ENCODE results near the gene KCNB1. TPM values are rescaled to one million over a fixed set of nuclear protein-coding genes. Genes with fewer than 3 reads are reported as not detected.

KCNB1 gene
- total and polyA plus RNA-seq, 4 donors, result under 0.01 to 3.4 (median 1.4) TPM

DNA sequence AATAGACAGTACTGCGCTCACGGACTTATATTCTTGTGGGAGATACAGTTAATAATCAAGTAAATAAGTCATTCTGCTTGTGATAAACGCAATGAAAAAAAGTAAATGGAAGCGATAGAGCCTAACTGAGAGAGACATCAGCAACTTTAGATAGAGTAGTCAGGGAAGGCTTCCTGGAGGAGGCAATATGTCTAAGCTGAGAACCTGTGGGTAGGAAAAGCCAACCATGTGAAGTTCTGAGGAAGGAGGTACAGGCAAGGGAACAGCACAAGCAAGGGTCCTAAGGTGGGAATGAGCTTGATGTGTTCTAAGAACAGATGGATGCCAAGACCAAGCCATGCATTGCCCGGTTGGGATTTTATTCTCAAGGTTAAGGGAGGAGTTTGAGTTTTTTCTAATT, 7.2 kb upstream of the KCNB1 start:
- Histone ChIP-seq H3K4me3 (ENCODE audit: low read depth in 1 of 3, low read length in 3 of 3) (no peak overlapping the region), H3K9ac (ENCODE audit: low read depth in 1 of 2, low read length in 2 of 2) (no peak overlapping the region), H3K36me3 (ENCODE audit: control insufficient read depth in 4 of 4, insufficient read depth in 3 of 4, low read depth in 1 of 4, low read length in 3 of 4) (no peaks in the 10 kb centered on the region), H3K4me1 (ENCODE audit: control insufficient read depth in 4 of 4, insufficient read depth in 4 of 4, low read length in 3 of 4) (peaks cover 0 to 3% (median 0%) of the 10 kb centered on the region in 4 donors), H3K27me3 (ENCODE audit: control insufficient read depth in 4 of 4, insufficient read depth in 4 of 4, low read length in 3 of 4) (no peaks in the 10 kb centered on the region), H3K9me3 (ENCODE audit: control insufficient read depth in 4 of 4, low read length in 3 of 4) (no peaks in the 10 kb centered on the region), H3K27ac (ENCODE audit: low read depth in 1 of 2, low read length in 2 of 2) (no peak overlapping the region)
- no peak for DNase-seq (ENCODE audit: low spot score)
- WGBS, result 89% methylated on average over 5 of the region's 5 CpGs
- TF ChIP-seq EGR1 (IDR thresholded peaks at IDR 0.05; ENCODE audit: low read depth in 2 of 2), result no peak
- TF ChIP-seq ZBTB33 (IDR thresholded peaks at IDR 0.05), result no peak
- TF ChIP-seq HNF4G (IDR thresholded peaks at IDR 0.05), result no peak
- TF ChIP-seq FOXA2 (IDR thresholded peaks at IDR 0.05), result no peak
- no peak for TF ChIP-seq TAF1 (conservative IDR thresholded peaks at IDR 0.05)
- no peak for TF ChIP-seq GABPA (IDR thresholded peaks at IDR 0.05 in 1 of 2, conservative IDR thresholded peaks at IDR 0.05 in 1 of 2)
- TF ChIP-seq FOXA1 (IDR thresholded peaks at IDR 0.05), result no peak
- no peak for TF ChIP-seq MAX (IDR thresholded peaks at IDR 0.05)
- TF ChIP-seq NR2F2 (IDR thresholded peaks at IDR 0.05), result no peak

- Histone ChIP-seq H3K27me3 (ENCODE audit: control insufficient read depth in 4 of 4, insufficient read depth in 4 of 4, low read length in 3 of 4) (no peaks in the 10 kb centered on the region), H3K4me3 (ENCODE audit: low read depth in 1 of 3, low read length in 3 of 3) (no peak overlapping the region), H3K27ac (ENCODE audit: low read depth in 1 of 2, low read length in 2 of 2) (no peak overlapping the region), H3K9ac (ENCODE audit: low read depth in 1 of 2, low read length in 2 of 2) (no peak overlapping the region), H3K9me3 (ENCODE audit: control insufficient read depth in 4 of 4, low read length in 3 of 4) (no peaks in the 10 kb centered on the region), H3K4me1 (ENCODE audit: control insufficient read depth in 4 of 4, insufficient read depth in 4 of 4, low read length in 3 of 4) (peaks cover 3 to 30% (median 9%) of the 10 kb centered on the region in 4 donors), H3K36me3 (ENCODE audit: control insufficient read depth in 4 of 4, insufficient read depth in 3 of 4, low read depth in 1 of 4, low read length in 3 of 4) (no peaks in the 10 kb centered on the region)
- no peak for DNase-seq (ENCODE audit: low spot score)
- no peak for TF ChIP-seq RAD21 (IDR thresholded peaks at IDR 0.05)
- TF ChIP-seq, protein P1, sequence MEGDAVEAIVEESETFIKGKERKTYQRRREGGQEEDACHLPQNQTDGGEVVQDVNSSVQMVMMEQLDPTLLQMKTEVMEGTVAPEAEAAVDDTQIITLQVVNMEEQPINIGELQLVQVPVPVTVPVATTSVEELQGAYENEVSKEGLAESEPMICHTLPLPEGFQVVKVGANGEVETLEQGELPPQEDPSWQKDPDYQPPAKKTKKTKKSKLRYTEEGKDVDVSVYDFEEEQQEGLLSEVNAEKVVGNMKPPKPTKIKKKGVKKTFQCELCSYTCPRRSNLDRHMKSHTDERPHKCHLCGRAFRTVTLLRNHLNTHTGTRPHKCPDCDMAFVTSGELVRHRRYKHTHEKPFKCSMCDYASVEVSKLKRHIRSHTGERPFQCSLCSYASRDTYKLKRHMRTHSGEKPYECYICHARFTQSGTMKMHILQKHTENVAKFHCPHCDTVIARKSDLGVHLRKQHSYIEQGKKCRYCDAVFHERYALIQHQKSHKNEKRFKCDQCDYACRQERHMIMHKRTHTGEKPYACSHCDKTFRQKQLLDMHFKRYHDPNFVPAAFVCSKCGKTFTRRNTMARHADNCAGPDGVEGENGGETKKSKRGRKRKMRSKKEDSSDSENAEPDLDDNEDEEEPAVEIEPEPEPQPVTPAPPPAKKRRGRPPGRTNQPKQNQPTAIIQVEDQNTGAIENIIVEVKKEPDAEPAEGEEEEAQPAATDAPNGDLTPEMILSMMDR (IDR thresholded peaks at IDR 0.05; ENCODE audit: low read depth, low read length, missing input control), result no peak
- no peak for TF ChIP-seq NR2F2 (IDR thresholded peaks at IDR 0.05)
- TF ChIP-seq, protein P2, sequence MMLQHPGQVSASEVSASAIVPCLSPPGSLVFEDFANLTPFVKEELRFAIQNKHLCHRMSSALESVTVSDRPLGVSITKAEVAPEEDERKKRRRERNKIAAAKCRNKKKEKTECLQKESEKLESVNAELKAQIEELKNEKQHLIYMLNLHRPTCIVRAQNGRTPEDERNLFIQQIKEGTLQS (IDR thresholded peaks at IDR 0.05), result no peak
- TF ChIP-seq ZBTB33 (IDR thresholded peaks at IDR 0.05), result no peak
- TF ChIP-seq REST (IDR thresholded peaks at IDR 0.05), result no peak
- TF ChIP-seq TAF1 (conservative IDR thresholded peaks at IDR 0.05), result no peak
- no peak for TF ChIP-seq SP1 (IDR thresholded peaks at IDR 0.05)
- no peak for TF ChIP-seq FOXA2 (IDR thresholded peaks at IDR 0.05)
- TF ChIP-seq YY1 (IDR thresholded peaks at IDR 0.05), result no peak
- no peak for TF ChIP-seq GABPA (IDR thresholded peaks at IDR 0.05 in 1 of 2, conservative IDR thresholded peaks at IDR 0.05 in 1 of 2)
- TF ChIP-seq EGR1 (IDR thresholded peaks at IDR 0.05; ENCODE audit: low read depth in 2 of 2), result no peak
- TF ChIP-seq JUND (IDR thresholded peaks at IDR 0.05), result no peak
- no peak for TF ChIP-seq RXRA (IDR thresholded peaks at IDR 0.05)
- TF ChIP-seq HNF4A (conservative IDR thresholded peaks at IDR 0.05), result no peak
Measured at GRCh38 chr20:49486064-49486463, 3.6 kb upstream of the KCNB1 start.
